GM19351 (cell line): Measurements from ENCODE around the gene ZFAND6.

Experiments used
- ATAC-seq: cut with Tn5 transposase; IDR thresholded peaks from one replicate; pipeline ENCODE4 v1.9.1; 2021; ENCODE audit warnings: mild to moderate bottlenecking, moderate library complexity; ENCODE audit not compliant: unreplicated experiment

ZFAND6 gene

GRCh38 chr15:80186597-80186996 lies 127.1 kb downstream of the ZFAND6 start:
- no peak for ATAC-seq
